Activated B cell treated with CpG ODN at 0.5 μM for 24 hours (primary cell): Measurements from ENCODE around the gene COG4. TPM values are rescaled to one million over a fixed set of nuclear protein-coding genes. Genes with fewer than 3 reads are reported as not detected.

Source experiments
- ATAC-seq: fragments of 200-7000 bp; cut with Tn5 transposase; one replicate; pipeline ENCODE4 v1.10.0; 2021; ENCODE audit warnings: low read depth, mild to moderate bottlenecking, moderate library complexity
- CTCF ChIA-PET: fragments of 350-600 bp; sonication (Branson Sonifier 250); formaldehyde crosslinking; loops from one replicate; lab custom pipeline; 2021; ENCODE audit warnings: antibody characterized with exemption; lab: Charles Lee
- POLR2A ChIA-PET: fragments of 350-600 bp; sonication (Branson Sonifier 250); formaldehyde crosslinking; loops from one replicate; lab custom pipeline; 2021; ENCODE audit warnings: antibody characterized with exemption; lab: Charles Lee
- DNase-seq: peaks from one replicate; pipeline ENCODE4 v3.0.0; 2022
- H3K27ac Mint-ChIP-seq: one replicate; pipeline ENCODE4 v1.8.0; 2020; ENCODE audit warnings: mixed read lengths
- H3K27me3 Mint-ChIP-seq: one replicate; pipeline ENCODE4 v1.8.0; 2021; ENCODE audit warnings: mixed read lengths
- H3K36me3 Mint-ChIP-seq: one replicate; pipeline ENCODE4 v1.8.0; 2021; ENCODE audit warnings: low read depth, mixed read lengths
- H3K4me1 Mint-ChIP-seq: one replicate; pipeline ENCODE4 v1.8.0; 2021; ENCODE audit warnings: mixed read lengths
- H3K4me3 Mint-ChIP-seq: one replicate; pipeline ENCODE4 v1.8.0; 2020; ENCODE audit warnings: mild to moderate bottlenecking, mixed read lengths
- H3K9me3 Mint-ChIP-seq: one replicate; pipeline ENCODE4 v1.8.0; 2020; ENCODE audit warnings: mixed read lengths
- CTCF ChIP-seq: fragments of 200-600 bp; IDR thresholded peaks from one replicate; pipeline ENCODE4 v1.8.0; 2022; ENCODE audit warnings: antibody characterized with exemption, mild to moderate bottlenecking
- intact Hi-C: fragments of 100-400 bp; cut with micrococcal nuclease; formaldehyde crosslinking; loops from one replicate; pipeline ENCODE4 v1.15.1; 2024
- total RNA-seq: library from RNA; stranded (reverse); gene quantifications from 2 replicates; pipeline ENCODE4 v1.2.3, GENCODE V29; 2022

COG4 gene
- total RNA-seq, 1 donor from 2014 or later = 42.5 TPM

GRCh38 chr16:70472786-70473433 is 50.4 kb downstream of the COG4 start:
- H3K9me3 Mint-ChIP-seq = no peaks in the 10 kb centered on the region
- CTCF ChIA-PET = interaction anchor here (0.6 to 1.3 kb wide), 3 partner anchors 79 to 98 kb away, joined by 3 to 6 read pairs (median 3); no protein-coding TSS in a partner anchor
- no peak for TF ChIP-seq CTCF
- no peak overlapping the region for H3K4me3 Mint-ChIP-seq
- H3K4me1 Mint-ChIP-seq = peaks cover 5% of the 10 kb centered on the region
- POLR2A ChIA-PET = interaction anchor here (0.5 to 2.2 kb wide), 2 partner anchors 92 to 148 kb away, joined by 4 to 8 read pairs; no protein-coding TSS in a partner anchor
- DNase-seq = no peak
- peaks cover 11% of the 10 kb centered on the region for H3K36me3 Mint-ChIP-seq
- intact Hi-C loops = loop anchor here (1.0 kb wide), 1 partner anchor 78 kb away; no protein-coding TSS in a partner anchor
- ATAC-seq = no peak
- H3K27ac Mint-ChIP-seq = no peak overlapping the region
- no peaks in the 10 kb centered on the region for H3K27me3 Mint-ChIP-seq

- no peak overlapping the region for H3K4me3 Mint-ChIP-seq
- CTCF ChIA-PET = interaction anchor here (1.0 to 2.2 kb wide), 5 partner anchors 34 to 90 kb away, joined by 3 to 9 read pairs (median 3); no protein-coding TSS in a partner anchor
- no peak for TF ChIP-seq CTCF
- no peaks in the 10 kb centered on the region for H3K27me3 Mint-ChIP-seq
- peaks cover 11% of the 10 kb centered on the region for H3K36me3 Mint-ChIP-seq
- ATAC-seq (no peak), DNase-seq (no peak)
- no peaks in the 10 kb centered on the region for H3K4me1 Mint-ChIP-seq
- POLR2A ChIA-PET = no interaction called here
- no peaks in the 10 kb centered on the region for H3K9me3 Mint-ChIP-seq
- no peak overlapping the region for H3K27ac Mint-ChIP-seq
- intact Hi-C loops = no loop called here
Observed at GRCh38 chr16:70470927-70471341, 52.4 kb downstream of the COG4 start.

DNA sequence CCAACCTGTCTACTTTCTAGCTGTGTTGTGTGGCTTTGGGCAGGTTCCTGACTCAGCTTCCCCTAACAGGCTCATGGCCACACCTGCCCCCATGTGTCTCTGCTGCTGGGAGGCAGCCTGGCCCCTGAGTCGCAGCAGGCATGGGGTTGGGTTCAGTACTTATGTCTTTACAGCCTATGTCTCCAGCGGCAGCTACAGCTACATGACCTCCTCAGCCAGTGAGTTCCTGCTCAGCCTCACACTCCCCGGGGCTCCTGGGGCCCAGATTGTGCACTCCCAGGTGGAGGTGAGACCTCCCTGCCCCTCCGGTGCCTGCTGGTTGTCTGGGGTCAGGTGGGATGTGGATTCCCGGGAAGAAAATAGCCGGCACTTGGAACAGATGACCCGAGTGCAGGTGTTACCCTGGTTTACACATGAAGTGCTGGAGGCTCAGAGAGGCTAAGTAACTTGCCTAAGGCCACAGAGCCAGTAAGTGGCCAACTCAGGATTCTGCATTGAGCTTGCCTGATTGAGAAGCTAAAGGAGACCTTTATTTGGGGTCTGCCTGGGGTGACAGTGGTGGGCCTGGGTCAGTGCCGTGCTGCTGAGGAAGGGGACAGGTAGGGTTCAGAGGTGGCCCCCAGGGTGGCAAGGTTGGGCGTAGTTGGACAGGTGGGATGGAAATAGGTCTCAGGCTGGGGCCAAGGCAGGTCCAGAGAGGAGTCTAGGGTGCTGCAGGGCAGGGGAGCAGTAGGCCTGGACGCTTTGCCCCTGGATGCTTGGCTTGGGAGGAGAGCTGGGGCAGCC is 53.0 kb downstream of the COG4 start:
- Mint-ChIP-seq H3K27me3 (no peaks in the 10 kb centered on the region), H3K4me1 (no peaks in the 10 kb centered on the region), H3K4me3 (no peak overlapping the region), H3K36me3 (peaks cover 8% of the 10 kb centered on the region), H3K9me3 (no peaks in the 10 kb centered on the region), H3K27ac (no peak overlapping the region)
- no peak for TF ChIP-seq CTCF
- POLR2A ChIA-PET = no interaction called here
- no peak for ATAC-seq
- intact Hi-C loops = no loop called here
- DNase-seq = no peak
- CTCF ChIA-PET = interaction anchor here (0.6 to 2.2 kb wide), 5 partner anchors 53 to 89 kb away, joined by 3 to 9 read pairs (median 3); no protein-coding TSS in a partner anchor

GRCh38 chr16:70468776-70469525 is 54.4 kb downstream of the COG4 start:
- POLR2A ChIA-PET = interaction anchor here (0.8 kb wide), 1 partner anchor 88 kb away, joined by 3 read pairs; no protein-coding TSS in a partner anchor
- peaks cover 7% of the 10 kb centered on the region for H3K36me3 Mint-ChIP-seq
- no peak overlapping the region for H3K27ac Mint-ChIP-seq

More at GRCh38 chr16:70468776-70469525, 54.4 kb downstream of the COG4 start:
- DNase-seq = no peak
- CTCF ChIA-PET = interaction anchor here (1.1 to 2.2 kb wide), 2 partner anchors 75 to 99 kb away, joined by 4 to 9 read pairs; no protein-coding TSS in a partner anchor
- intact Hi-C loops = no loop called here
- Mint-ChIP-seq H3K4me1 (no peaks in the 10 kb centered on the region), H3K9me3 (no peaks in the 10 kb centered on the region), H3K4me3 (no peak overlapping the region), H3K27me3 (no peaks in the 10 kb centered on the region)
- no peak for ATAC-seq
- no peak for TF ChIP-seq CTCF
